Smooth muscle cell of bladder (primary cell): ENCODE results near the gene PLEKHM2. TPM values are rescaled to one million over a fixed set of nuclear protein-coding genes. Genes with fewer than 3 reads are reported as not detected.

ENCODE experiments used
- total RNA-seq: library from RNA; depleted of rRNA; stranded (reverse); fragments of >200 nt; gene quantifications from 2 replicates; pipeline ENCODE4 v1.2.3, GENCODE V29; 2014

Gene PLEKHM2
- 49.2 and 83.8 TPM in 2 replicates for total RNA-seq

GRCh38 chr1:15684042-15684461 is at the start of gene PLEKHM2:
TSS of gene PLEKHM2 (plus strand) at chr1:15684320. CDS start at chr1:15684559, 239 bp downstream.

GRCh38 chr1:15736038-15736891 is 52.1 kb downstream of the PLEKHM2 start, which contains the start of gene SLC25A34:
TSS of gene SLC25A34 (plus strand) at chr1:15736258. CDS start at chr1:15736486, 228 bp downstream.

GRCh38 chr1:15742339-15742801 is 58.2 kb downstream of the PLEKHM2 start, which contains the start of gene TMEM82:
TSS of gene TMEM82 (plus strand) at chr1:15742499. CDS start at chr1:15742560, 61 bp downstream.

GRCh38 chr1:15758343-15758931 is 74.3 kb downstream of the PLEKHM2 start, which contains the start of gene FBLIM1:
TSS of gene FBLIM1 (plus strand) at chr1:15758795. CDS start at chr1:15764984, 6,189 bp downstream.

Other genes with a start within 250 kb of the PLEKHM2 start
- gene CTRC, start 245.9 kb upstream of the PLEKHM2 start, total RNA-seq = not detected in 2 replicates
- gene CELA2A, start 227.6 kb upstream of the PLEKHM2 start, total RNA-seq = 0.14 and 0.37 TPM in 2 replicates
- 0.18 and 0.28 TPM in 2 replicates for gene CELA2B, start 208.2 kb upstream of the PLEKHM2 start, total RNA-seq
- gene CASP9, start 160.1 kb upstream of the PLEKHM2 start, total RNA-seq = 3.9 and 5.5 TPM in 2 replicates
- gene DNAJC16, start 157.5 kb upstream of the PLEKHM2 start, total RNA-seq = 13.9 and 15.4 TPM in 2 replicates
- gene AGMAT, start 99.3 kb upstream of the PLEKHM2 start, total RNA-seq = 0.83 and 1.6 TPM in 2 replicates
- gene DDI2, start 66.9 kb upstream of the PLEKHM2 start, total RNA-seq = 10.0 and 14.5 TPM in 2 replicates
- 0.14 and 0.37 TPM in 2 replicates for gene SLC25A34, start 51.9 kb downstream of the PLEKHM2 start, total RNA-seq
- gene TMEM82, start 58.2 kb downstream of the PLEKHM2 start, total RNA-seq = not detected in 2 replicates
- gene FBLIM1, start 74.5 kb downstream of the PLEKHM2 start, total RNA-seq = 34.3 and 44.1 TPM in 2 replicates
- 4.4 and 11.4 TPM in 2 replicates for gene UQCRHL, start 123.3 kb downstream of the PLEKHM2 start, total RNA-seq
- gene SPEN, start 163.4 kb downstream of the PLEKHM2 start, total RNA-seq = 10.4 and 14.3 TPM in 2 replicates